ENCODE results near the gene WDR64. TPM values are rescaled to one million over a fixed set of nuclear protein-coding genes. Genes with fewer than 3 reads are reported as not detected.

Gene WDR64
- total RNA-seq, 1 donor from 2014 or later: not detected

DNA sequence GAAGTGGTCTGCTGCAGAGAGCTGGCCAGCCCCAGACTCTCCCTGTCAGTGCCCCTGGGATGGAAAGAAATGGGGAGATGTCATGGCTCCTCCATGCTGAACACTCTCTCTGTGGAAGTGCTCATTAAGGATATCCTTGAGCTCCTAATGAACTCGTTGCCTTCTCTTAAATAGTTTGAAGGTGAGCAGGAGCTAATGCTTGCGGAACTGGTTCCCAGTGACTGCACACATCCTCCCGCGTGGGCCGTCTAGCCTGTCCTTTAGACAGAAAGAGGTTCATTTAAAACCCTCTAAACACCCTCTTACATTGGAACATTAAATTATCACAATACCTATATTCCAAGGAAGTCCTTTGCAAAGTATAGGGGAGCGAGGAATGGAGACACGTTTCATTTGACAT lies 5.9 kb upstream of the WDR64 start:
- no peak overlapping the region for H3K4me3 Mint-ChIP-seq
- TF ChIP-seq, protein P1, sequence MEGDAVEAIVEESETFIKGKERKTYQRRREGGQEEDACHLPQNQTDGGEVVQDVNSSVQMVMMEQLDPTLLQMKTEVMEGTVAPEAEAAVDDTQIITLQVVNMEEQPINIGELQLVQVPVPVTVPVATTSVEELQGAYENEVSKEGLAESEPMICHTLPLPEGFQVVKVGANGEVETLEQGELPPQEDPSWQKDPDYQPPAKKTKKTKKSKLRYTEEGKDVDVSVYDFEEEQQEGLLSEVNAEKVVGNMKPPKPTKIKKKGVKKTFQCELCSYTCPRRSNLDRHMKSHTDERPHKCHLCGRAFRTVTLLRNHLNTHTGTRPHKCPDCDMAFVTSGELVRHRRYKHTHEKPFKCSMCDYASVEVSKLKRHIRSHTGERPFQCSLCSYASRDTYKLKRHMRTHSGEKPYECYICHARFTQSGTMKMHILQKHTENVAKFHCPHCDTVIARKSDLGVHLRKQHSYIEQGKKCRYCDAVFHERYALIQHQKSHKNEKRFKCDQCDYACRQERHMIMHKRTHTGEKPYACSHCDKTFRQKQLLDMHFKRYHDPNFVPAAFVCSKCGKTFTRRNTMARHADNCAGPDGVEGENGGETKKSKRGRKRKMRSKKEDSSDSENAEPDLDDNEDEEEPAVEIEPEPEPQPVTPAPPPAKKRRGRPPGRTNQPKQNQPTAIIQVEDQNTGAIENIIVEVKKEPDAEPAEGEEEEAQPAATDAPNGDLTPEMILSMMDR (conservative IDR thresholded peaks at IDR 0.05): no peak
- H3K27me3 Mint-ChIP-seq (ENCODE audit: low read depth): no peaks in the 10 kb centered on the region
- H3K36me3 Mint-ChIP-seq (ENCODE audit: low read depth): peaks cover 4% of the 10 kb centered on the region
- no peaks in the 10 kb centered on the region for H3K4me1 Mint-ChIP-seq
- no peak for DNase-seq (ENCODE audit: low read depth, low spot score)
- peaks cover 4% of the 10 kb centered on the region for H3K9me3 Mint-ChIP-seq
- no peak overlapping the region for H3K27ac Mint-ChIP-seq (ENCODE audit: unreplicated experiment)

DNA sequence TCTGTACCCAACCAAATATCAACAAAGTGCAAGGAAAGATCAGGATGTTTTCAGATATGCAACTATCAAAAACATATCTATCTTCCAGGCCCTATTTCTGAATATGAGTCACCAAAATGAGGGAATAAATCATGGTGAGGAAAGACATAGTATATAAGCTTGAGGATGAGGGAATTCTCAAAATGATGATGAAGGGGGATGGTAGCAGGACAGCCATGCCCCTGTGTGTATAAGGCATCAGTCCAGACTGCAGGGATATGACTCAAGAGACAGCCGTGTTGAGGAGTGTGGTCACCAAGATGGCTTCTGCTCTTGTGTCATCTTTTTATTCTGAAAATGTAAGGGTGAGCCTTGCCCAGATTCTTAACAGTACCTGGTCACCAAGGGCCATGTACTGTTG lies 4.4 kb upstream of the WDR64 start:
- Mint-ChIP-seq H3K4me3 (no peak overlapping the region), H3K36me3 (ENCODE audit: low read depth) (no peaks in the 10 kb centered on the region), H3K27me3 (ENCODE audit: low read depth) (no peaks in the 10 kb centered on the region), H3K27ac (ENCODE audit: unreplicated experiment) (no peak overlapping the region), H3K9me3 (no peaks in the 10 kb centered on the region), H3K4me1 (no peaks in the 10 kb centered on the region)
- TF ChIP-seq, protein P1 (conservative IDR thresholded peaks at IDR 0.05): no peak
- DNase-seq (ENCODE audit: low read depth, low spot score): no peak

DNA sequence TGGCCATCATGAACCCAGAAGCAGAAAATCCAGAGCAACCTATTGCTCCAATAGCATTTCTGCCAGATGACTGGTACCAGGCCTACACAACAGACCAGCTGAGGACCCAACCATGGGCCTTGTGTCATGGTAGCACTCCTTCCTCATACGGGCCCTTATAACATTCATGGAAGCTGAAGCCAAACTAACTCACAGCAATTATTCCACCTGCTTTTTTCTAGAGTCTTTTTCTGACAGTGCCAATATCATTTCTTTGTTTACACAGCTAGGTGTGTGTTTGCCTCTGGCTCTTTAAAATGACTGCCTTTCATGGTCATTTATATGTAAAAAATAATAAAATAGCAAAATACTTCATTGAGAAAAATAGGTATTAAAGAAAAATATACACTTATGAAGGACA lies 3.9 kb upstream of the WDR64 start:
- Mint-ChIP-seq H3K36me3 (ENCODE audit: low read depth) (no peaks in the 10 kb centered on the region), H3K4me1 (no peaks in the 10 kb centered on the region)

DNA sequence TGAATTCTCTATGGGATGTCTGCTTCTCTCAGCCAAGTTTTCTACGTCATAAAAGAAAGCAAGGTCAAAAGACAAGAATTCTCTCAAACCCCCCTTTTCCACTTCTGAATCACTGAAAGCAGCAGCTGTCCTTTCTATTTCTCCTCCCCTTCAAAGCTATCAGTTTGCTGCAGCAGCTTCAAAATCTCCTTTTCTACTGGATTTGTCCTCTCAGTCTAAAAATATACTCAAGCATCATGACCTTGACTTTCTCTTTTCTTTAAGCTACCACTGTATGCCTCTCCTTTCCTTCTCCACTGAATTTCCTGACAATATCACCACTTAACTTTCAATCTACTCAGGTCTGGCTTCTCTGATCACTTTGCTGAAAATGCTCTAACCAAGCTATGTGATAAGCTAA lies 1.9 kb downstream of the WDR64 start:
- no peaks in the 10 kb centered on the region for H3K27me3 Mint-ChIP-seq (ENCODE audit: low read depth)
- H3K4me3 Mint-ChIP-seq: no peak overlapping the region
- DNase-seq (ENCODE audit: low read depth, low spot score): no peak
- TF ChIP-seq, protein P1 (conservative IDR thresholded peaks at IDR 0.05): no peak
- H3K27ac Mint-ChIP-seq (ENCODE audit: unreplicated experiment): no peak overlapping the region
- peaks cover 2% of the 10 kb centered on the region for H3K9me3 Mint-ChIP-seq
- H3K36me3 Mint-ChIP-seq (ENCODE audit: low read depth): no peaks in the 10 kb centered on the region
- H3K4me1 Mint-ChIP-seq: no peaks in the 10 kb centered on the region

More for the DNA sequence above, 3.9 kb upstream of the WDR64 start:
- H3K9me3 Mint-ChIP-seq: peaks cover 2% of the 10 kb centered on the region
- H3K27ac Mint-ChIP-seq (ENCODE audit: unreplicated experiment): no peak overlapping the region
- TF ChIP-seq, protein P1 (conservative IDR thresholded peaks at IDR 0.05): no peak
- DNase-seq (ENCODE audit: low read depth, low spot score): no peak
- no peak overlapping the region for H3K4me3 Mint-ChIP-seq
- H3K27me3 Mint-ChIP-seq (ENCODE audit: low read depth): no peaks in the 10 kb centered on the region

DNA sequence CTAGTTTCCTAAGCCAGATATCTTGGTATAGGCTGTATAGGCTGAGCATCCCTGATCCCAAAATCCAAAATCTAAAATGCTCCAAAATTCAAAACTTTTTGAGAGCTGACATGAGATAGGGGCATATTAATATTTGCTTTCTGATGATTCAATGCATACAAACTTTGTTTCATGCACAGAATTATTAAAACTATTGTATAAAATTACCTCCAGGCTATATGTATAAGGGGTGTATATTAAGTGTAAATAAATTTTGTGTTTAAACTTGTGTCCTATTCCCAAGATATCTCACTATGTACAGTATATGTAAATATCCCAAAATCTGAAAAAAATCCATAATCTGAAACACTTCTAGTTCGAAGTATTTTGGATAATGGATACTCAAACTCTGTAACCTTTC lies 2.6 kb downstream of the WDR64 start:
- Mint-ChIP-seq H3K9me3 (peaks cover 2% of the 10 kb centered on the region), H3K4me1 (no peaks in the 10 kb centered on the region), H3K27ac (ENCODE audit: unreplicated experiment) (no peak overlapping the region), H3K4me3 (no peak overlapping the region), H3K36me3 (ENCODE audit: low read depth) (no peaks in the 10 kb centered on the region), H3K27me3 (ENCODE audit: low read depth) (no peaks in the 10 kb centered on the region)
- TF ChIP-seq, protein P1 (conservative IDR thresholded peaks at IDR 0.05): no peak
- no peak for DNase-seq (ENCODE audit: low read depth, low spot score)

Measured in neural crest cell (in vitro differentiated cells).